Measurements from ENCODE around the gene PRKAG1.
A peak's percentile ranks its signal among the peaks of the same experiment; 100 is the strongest.

The PRKAG1 gene

DNA sequence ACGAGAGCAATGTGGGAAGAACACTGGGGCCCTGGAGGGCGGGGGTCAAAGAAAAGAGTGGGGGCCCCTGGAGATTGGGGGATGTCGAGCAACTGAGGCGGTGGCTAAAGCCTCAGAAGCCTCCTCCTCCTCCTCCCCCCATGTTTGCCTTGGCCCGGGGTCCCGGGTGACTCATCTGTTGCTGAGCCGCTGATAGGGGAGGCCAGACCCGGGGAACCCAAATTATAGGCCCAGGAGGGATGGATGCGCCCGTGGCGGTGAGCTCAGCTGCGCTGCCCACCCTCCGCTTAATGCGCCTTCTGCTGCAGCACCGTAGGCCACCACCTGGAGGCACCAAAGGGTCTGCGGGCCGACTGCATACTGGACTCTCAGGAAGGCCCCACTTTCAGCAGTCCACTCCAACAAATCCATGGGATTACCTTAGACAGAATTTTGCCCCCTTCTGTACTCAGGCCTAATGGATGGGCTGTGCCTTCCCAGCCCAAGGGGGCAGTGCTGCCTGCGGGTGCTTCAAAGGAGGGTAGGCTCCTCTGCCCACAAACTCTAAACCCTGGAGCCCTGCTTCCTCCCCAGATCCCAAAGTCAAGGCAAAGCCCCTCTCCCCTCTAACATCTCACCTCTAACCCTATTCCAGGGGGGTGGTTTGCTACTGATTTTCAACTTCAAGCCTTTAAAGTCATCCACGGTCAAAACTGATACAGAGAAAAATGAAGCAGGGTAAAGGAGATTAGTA lies 44.5 kb downstream of the PRKAG1 start:
- DNase-seq = no peak
- in situ Hi-C loops (cut with MboI; ENCODE audit: low pct_unique_long_range_greater_than_20kb, low sequenced_read_pairs) = no loop called here

DNA sequence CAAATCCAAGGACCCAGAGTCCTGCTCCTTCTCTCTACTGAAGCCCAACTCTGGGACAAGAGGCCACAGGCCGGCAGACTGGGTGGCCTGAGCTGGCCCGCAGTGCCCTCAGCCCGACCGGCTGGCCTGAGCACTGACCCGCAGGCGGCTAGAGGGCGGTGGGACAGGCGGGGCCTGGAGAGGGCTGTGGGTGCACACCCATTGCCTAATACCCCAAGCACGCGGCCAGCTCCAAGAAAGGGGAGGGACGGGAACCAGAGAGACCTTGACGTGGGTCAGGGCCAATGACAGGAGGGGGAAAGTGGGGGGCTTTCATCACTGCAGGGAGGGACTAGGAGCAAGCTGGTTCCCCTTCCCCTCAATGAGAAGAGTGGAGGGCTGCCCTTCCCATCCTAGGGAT lies 45.0 kb downstream of the PRKAG1 start:
- in situ Hi-C loops (cut with MboI; ENCODE audit: low pct_unique_long_range_greater_than_20kb, low sequenced_read_pairs) = no loop called here

DNA sequence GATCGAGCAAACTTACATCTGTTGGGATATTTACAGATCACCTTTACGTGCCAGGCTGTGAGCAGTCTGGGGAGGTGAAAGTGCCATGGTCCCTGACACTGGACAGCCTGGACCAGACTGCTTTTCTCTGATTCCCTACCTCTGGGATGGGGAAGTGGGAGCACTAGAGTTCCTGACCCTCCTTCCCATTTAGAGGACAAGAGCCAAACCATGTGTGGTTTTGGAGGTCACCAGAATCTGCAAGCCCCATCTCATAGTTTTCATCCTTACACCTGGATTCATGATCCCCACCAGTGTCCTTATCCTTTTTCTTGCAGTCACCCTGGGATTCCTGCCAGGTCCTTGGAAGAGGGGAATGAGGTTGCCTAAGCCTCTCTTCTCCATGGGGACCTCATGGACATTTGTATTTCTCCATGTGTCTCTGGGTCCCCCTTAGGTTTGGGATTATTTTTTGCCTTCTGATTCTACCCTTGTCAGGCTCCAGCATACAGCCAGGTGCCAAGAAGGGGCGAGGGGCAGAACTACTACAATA lies 45.6 kb downstream of the PRKAG1 start:
- DNase-seq = no peak
- in situ Hi-C loops (cut with MboI; ENCODE audit: low pct_unique_long_range_greater_than_20kb, low sequenced_read_pairs) = no loop called here

More for the DNA sequence above, 45.0 kb downstream of the PRKAG1 start:
- no peak for DNase-seq

DNA sequence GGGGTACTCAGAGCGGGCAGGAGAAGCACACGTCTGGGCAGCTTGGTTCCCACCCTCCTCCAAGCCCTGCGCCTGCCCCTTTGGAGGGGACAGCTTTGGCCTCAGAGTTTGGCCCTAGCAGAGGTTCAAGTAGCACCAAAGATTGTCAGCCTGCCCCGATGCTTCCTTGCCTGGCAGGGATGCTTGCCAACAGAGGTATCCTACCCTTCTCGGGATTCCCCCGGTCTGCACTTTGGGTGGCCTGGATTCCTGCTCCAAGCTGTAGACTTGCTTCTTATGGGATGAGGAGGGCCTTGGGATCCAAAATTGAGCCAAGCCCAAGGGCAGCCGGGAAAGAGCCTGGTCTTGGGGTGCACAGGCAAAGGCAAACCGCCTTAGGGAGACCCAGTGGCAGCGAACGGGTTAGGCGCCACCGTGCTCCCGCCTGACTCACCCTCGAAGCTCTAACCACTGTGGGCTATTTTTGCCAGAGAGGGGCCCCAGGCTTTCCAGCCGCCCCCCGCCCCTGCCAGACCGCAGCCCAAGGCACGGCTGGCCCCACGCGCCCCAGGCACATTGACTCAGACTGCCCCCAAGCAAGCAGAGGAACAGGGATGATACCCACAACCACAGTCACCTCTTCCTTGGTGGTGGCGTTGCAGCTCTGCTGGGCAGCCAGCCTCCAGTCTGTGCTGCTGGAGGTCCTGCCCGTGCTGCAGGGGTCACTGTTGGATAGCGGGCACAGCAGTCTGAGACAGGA lies 46.2 kb downstream of the PRKAG1 start:
- in situ Hi-C loops (cut with MboI; ENCODE audit: low pct_unique_long_range_greater_than_20kb, low sequenced_read_pairs) = no loop called here
- DNase-seq = peak; percentile 54

DNA sequence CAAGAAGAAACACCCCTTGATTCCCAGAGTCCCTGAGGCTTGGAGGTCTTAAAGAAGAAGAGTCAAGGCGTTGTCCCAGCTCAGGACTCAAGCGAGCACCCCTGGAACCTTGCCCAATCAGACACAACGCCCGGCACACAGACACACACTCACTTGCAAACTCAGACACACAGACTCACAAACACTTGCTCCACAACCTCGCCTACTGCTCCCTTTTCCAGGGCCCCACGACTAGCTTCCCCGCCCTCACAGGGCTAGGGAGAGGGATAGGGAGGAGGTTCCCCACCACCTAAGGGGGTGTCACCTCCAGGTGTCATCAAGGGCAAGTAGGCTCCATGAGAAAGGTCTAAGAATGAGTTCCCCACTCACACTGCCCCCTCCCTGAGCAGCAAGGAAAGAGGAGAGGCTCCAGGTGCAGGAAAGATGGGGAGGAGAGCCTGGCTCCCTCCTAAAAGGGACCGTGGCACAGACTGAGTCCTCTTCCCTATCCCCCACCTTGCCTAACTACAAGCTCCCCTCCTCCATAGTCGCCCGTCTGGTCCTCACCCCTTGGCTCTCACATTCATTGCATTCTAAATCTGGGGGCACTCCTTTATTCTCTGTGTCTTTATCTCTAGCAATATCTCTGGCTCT lies 47.8 kb downstream of the PRKAG1 start:
- no peak for DNase-seq
- in situ Hi-C loops (cut with MboI; ENCODE audit: low pct_unique_long_range_greater_than_20kb, low sequenced_read_pairs) = no loop called here

DNA sequence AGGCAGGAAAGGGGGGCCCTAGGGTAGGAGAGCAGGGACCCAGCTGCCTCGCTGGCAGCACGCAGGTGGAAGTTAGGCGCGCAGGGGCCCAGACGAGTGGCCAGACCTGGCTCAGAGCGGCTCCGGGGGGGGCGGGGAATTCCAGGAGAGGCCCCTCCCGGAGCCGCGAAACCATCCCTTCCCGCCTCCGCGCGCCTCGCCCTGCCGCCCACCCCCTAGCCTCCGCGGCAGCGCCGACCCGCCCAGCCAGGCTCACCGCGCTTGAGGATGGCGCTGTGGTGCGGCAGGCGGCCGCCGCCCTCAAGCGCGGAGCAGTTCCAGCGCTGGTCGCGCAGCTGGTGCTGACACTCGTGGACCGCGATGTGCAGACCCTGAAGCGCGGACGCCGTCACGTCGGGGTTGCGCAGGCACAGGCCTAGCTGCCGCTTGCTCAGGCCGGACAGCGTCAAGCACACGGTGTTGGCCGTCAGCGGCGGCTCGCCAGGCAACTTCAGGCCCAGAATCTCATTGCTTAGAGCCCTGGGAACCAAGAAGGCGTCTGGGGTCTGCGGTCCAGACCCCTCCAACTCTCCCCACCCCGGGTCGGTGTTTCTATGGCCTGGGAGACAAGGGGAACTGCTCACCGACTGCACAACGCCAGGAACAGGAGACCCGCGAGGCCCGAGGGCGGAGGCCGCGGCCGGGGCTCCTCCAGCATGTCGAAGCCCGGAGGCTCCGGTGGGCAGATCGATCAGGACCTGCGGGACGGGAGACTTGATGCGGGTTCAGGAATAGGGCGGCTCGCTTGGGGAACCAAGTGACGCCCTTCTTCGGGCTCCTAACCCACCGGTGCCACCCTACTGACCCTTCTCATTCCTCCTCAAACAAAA lies 48.5 kb downstream of the PRKAG1 start:
- in situ Hi-C loops (cut with MboI; ENCODE audit: low pct_unique_long_range_greater_than_20kb, low sequenced_read_pairs) = no loop called here
- DNase-seq = no peak

DNA sequence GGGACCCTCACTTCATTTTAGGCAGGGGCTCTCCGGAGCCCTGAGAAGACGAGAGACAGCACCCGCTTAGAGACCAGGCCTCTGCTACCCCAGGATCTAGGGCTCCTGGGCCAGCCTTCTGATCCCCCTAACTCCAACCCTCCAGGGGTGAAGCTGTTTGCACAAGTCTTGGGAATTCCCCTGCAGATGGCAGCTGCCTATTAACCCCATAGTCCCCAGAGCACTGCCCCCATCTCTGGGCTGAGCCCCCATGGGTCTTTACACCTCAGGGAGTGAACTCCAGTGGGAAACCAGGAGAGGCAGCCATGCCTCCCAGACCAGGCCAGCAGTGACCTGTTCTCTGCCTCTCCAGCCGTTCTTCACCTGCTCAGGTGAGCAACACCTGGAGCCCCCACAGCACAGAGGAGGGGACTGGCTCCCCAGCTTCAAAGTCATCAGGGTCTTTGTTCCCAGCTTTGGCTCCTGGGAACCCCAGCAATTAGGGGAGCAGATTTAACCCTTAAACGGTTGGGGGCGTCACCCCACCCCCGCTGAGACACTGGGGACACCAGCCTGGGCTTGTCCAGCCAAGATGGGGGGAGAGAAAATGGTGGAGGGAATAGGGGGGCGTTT lies 49.3 kb downstream of the PRKAG1 start:
- in situ Hi-C loops (cut with MboI; ENCODE audit: low pct_unique_long_range_greater_than_20kb, low sequenced_read_pairs) = no loop called here
- no peak for DNase-seq

DNA sequence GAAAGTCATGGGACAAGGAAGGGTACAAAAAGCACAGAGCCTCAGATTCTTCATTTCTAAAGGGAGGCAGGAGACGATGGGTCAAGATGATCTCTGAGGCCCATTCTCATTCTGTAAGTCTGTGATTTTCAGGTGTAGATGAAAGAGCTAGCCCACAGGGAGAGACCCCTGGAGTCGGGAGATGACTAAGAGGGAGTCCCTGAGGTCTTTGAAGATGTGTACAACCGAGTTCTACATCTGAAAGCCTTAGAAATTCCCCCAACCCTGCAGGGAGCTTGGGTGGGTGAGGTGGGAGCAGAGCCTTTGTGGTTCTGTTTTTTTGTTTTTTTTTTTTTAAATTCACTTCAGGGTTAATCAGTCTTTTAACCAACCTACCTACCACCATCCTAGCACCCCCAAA lies 50.1 kb downstream of the PRKAG1 start:
- in situ Hi-C loops (cut with MboI; ENCODE audit: low pct_unique_long_range_greater_than_20kb, low sequenced_read_pairs) = no loop called here
- no peak for DNase-seq

DNA sequence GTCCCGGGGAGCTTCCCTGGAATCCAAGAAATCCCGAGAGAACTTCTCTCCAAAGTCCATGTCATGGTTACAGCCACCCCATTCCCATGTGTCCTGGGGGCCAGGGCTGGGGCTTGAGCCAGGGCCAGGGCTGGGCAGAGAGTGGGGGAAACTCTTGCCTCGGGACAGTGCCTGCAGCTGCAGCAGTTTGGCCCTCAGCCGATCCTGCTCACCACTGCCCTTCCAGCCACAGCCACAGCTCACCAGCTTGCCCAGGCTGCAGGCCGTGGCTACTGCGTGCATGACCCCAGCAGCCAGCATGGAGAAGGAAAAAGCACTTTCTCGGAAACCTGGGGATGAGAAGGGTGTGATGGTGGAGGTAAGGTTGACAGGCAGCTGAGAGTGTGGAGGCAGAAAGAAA lies 50.6 kb downstream of the PRKAG1 start:
- no peak for DNase-seq
- in situ Hi-C loops (cut with MboI; ENCODE audit: low pct_unique_long_range_greater_than_20kb, low sequenced_read_pairs) = no loop called here

DNA sequence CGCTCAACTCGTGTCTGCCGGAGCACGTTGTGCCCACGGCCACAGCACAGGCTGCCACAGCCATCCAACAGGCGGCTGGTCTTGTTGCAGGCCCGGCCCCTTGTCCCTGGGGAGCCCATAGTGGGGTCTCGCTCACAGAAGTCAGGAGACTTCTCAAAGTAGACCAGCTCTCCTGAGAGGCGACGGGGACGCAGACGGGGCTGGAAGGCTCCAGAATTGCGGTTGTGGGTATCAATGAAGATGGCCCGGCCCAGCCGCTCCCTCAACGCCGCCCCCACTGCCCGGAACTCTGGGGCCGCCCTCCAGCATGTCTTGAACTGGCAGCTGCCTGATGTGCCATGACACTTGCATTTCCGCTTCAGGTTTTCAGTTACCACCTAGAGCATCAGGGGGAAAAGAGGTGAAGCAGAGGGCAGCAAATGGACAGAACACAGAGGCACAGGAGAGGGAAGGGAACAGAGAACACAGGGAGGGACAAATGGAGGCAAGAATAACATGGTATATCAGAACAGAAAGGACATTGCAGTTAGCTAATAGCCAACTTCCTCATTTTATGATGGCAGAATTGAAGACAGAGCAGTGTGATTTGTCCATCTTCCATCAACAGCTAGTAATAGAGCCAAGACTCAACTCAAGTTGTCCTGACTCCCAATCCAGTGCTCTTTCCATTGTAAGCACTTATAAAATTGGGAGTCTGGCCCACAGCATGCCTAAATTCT lies 52.2 kb downstream of the PRKAG1 start:
- in situ Hi-C loops (cut with MboI; ENCODE audit: low pct_unique_long_range_greater_than_20kb, low sequenced_read_pairs) = no loop called here
- DNase-seq = no peak

DNA sequence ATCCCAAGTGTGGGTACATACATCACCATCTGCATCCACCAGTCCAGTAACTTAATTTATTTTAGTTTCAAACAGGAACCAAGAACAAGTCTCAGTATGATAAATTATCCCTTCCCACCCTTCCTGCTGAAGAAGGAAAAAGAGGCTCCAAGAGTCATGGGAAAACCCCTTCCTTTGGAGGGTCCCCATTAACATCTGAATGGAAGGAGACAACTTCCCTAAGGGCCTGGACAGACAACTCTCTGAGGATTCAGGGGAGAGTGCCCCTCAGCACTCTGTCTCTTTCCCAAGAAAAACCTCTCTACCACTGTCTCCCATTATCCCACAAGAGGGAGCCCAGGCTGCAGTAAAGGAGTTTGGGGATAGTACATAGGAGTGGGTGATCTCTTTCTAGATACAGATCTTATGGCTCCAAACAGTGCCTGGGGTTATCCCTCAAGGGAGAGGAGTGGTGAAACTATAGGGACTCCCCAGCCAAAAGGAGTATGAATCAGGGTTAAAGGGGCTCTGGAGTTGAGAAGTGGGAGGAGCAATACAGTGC lies 53.2 kb downstream of the PRKAG1 start:
- DNase-seq = no peak
- in situ Hi-C loops (cut with MboI; ENCODE audit: low pct_unique_long_range_greater_than_20kb, low sequenced_read_pairs) = no loop called here

DNA sequence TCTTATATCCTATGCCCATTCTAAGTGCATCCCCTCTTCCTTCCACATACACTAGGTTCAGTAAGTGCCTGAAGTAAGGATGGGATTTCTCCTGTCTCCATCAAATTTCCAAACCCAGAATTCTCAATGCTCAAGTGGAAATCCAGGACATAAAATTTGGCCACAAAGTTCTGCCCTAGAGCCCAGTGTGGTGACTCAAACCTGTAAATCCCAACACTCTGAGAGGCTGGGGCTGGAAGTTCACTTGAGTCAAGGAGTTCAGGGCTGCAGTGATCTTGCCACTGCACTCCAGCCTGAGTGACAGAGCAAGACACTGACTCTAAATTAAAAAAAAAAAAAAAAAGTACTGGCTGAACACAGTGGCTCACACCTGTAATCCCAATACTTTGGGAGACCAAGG lies 56.8 kb downstream of the PRKAG1 start:
- DNase-seq = no peak
- in situ Hi-C loops (cut with MboI; ENCODE audit: low pct_unique_long_range_greater_than_20kb, low sequenced_read_pairs) = no loop called here

DNA sequence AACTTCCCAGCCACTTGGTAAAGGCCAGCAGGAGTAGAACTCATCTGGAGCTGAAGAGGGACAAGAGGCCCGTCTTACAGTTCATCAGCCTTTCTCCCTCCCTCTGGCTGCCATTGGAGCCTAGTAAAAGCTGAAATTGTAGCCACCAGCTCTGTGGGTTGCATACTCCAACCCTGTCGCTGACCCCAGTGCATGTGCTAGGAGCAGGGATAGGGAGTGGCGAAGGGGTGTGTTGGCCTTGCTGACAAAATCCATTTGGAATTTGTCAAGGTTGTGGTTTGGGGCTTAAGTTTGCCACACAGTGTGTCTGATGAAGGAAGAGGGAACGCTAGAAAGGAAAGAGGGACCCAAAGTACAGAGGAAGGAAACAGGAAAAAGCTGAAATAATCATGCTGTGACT lies 57.2 kb downstream of the PRKAG1 start:
- in situ Hi-C loops (cut with MboI; ENCODE audit: low pct_unique_long_range_greater_than_20kb, low sequenced_read_pairs) = no loop called here
- DNase-seq = no peak

DNA sequence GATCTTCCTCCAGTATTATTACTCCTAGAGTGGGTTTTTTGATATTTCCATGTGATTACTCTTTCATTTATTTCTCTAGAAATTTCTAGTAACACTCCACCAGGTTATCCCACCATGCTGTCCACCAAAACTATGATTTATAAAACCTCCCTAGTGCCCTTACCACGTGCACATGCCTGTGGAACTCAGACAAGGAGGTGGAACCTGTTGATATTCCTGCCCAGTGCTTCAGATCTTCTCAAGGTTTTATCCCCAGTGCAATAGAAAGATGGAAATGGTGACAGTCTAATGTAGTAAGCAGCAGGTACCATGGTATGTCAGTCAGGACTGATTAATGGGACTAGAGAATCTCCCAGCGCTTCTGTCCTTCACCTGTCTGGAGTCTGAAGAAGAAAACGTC lies 57.7 kb downstream of the PRKAG1 start:
- DNase-seq = no peak
- in situ Hi-C loops (cut with MboI; ENCODE audit: low pct_unique_long_range_greater_than_20kb, low sequenced_read_pairs) = no loop called here

DNA sequence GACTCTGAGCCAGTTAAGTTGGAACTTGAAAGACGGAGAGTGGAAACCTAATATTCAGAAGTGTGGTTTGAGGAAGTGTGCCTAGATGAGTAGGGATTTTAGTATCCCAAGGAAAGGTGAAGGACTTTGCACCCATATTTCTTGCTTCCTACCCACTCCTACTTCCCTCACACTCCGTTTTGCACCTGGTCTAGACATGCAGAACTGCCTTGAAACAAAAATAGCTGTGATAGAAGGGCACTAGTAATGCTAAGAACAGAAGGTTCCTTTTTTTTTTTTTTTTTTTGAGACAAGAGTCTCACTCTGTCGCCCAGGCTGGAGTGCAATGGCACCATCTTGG lies 60.6 kb downstream of the PRKAG1 start:
- in situ Hi-C loops (cut with MboI; ENCODE audit: low pct_unique_long_range_greater_than_20kb, low sequenced_read_pairs) = no loop called here
- peak; percentile 53 for DNase-seq

DNA sequence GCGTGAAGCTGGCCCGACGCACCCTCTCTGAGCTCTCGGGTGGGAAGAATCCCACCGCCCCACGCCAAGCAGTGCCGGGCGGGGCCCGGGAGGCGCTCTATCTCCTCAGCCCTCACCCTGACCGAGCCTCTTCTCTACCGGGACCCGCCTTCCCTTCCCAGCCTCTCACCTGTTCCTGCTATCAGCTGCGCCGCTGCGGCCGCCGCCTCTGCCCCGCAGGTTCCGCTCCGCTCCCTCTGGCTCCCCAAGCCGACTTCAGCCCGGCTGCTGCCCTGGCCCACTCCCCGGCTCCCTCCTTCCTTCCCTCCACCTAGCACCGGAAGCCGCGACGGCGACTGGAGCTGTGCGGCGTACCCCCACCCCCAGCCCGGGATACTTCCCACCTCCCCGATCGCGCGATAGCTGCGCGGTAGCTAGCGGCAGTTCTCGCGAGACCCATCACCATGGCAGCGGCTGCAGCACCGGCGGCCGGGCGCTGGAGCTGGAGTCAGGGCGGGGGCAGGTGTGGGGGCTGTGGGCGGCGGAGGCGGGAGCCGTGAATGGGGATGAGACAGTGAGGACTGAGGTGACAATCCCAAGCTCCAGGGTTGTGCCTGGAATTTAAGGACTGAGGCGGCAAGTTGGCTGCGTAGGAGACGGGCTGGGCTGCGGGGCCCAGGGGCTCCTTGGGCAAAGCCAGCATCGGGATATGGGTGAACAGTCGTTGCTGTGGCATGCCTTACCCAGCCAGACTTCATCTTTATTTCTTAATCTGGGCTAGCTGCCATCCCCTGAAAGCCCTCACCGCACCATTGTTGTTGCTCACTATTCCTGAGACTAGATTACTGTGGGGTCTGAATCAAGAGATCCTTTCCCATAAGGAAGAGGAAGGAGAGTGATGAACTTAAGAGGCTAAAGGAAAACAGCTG lies 61.2 kb downstream of the PRKAG1 start, which contains the start of gene ARF3:
Gene ARF3, minus strand, starts transcription at position 347 of the 908 bp plus-strand sequence. CDS start 16,392 bp downstream, outside the sequence.
- peak; percentile 93 for DNase-seq
- in situ Hi-C loops (cut with MboI; ENCODE audit: low pct_unique_long_range_greater_than_20kb, low sequenced_read_pairs) = no loop called here

Data from KBM-7 (cell line).